HL-60 (cell line): Measurements from ENCODE around the gene ARL13B.

Source experiments
- CTCF ChIP-seq: IDR thresholded peaks from one replicate; pipeline ENCODE4 v1.5.1; 2011; ENCODE audit warnings: low read length, control low read depth, inconsistent platforms; ENCODE audit not compliant: insufficient read depth
- GABPA ChIP-seq: IDR thresholded peaks from 2 replicates; pipeline ENCODE4 v1.6.1; 2012; ENCODE audit warnings: low read depth
- POLR2AphosphoS5 ChIP-seq: IDR thresholded peaks from 2 replicates; pipeline ENCODE4 v1.6.1; 2012; ENCODE audit warnings: low read depth
- REST ChIP-seq: IDR thresholded peaks from 2 replicates; pipeline ENCODE4 v1.6.1; 2012; ENCODE audit warnings: low read depth; ENCODE audit not compliant: insufficient replicate concordance

GRCh38 chr3:94009608-94010007, 29.7 kb downstream of the ARL13B start:
- TF ChIP-seq CTCF (no peak), GABPA (no peak), REST (no peak), POLR2AphosphoS5 (no peak)
